Measurements from ENCODE around the gene EFEMP1. TPM values are rescaled to one million over a fixed set of nuclear protein-coding genes. Genes with fewer than 3 reads are reported as not detected.

The EFEMP1 gene
- total and polyA plus RNA-seq, 10 of the 15 experiments (the other 5 are each of a cell fraction or from before 2014, with no cell fraction given): 0.27 to 1.2 (median 0.35) TPM; not detected in 6

- intact Hi-C loops (cut with micrococcal nuclease; ENCODE audit: unreplicated experiment) (no loop called here), in situ Hi-C loops (cut with MboI) (no loop called here)
- POLR2A ChIA-PET: interaction anchor here (0.6 kb wide), 1 partner anchor 126 kb away, joined by 3 read pairs; no protein-coding TSS in a partner anchor
Measured at GRCh38 chr2:55842046-55842445, 81.5 kb downstream of the EFEMP1 start.

GRCh38 chr2:55840460-55840859 is 83.1 kb downstream of the EFEMP1 start:
- no peak for DNase-seq (ENCODE audit: low read depth, low spot score)
- no peak overlapping the region for H3K27ac ChIP-seq (ENCODE audit: control insufficient read depth, insufficient read depth)
- no peaks in the 10 kb centered on the region for H3K9me3 ChIP-seq (replicated peaks; ENCODE audit: control insufficient read depth, insufficient read depth, low read length)
- TF ChIP-seq MXI1 (IDR thresholded peaks at IDR 0.05; ENCODE audit: low read depth, low read length) (no peak), IRF4 (IDR thresholded peaks at IDR 0.05; ENCODE audit: low read depth, low read length) (no peak), IKZF1 (conservative IDR thresholded peaks at IDR 0.05) (no peak), ESRRA (IDR thresholded peaks at IDR 0.05; ENCODE audit: low read length) (no peak), PML (IDR thresholded peaks at IDR 0.05; ENCODE audit: low read length) (no peak), GATAD2B (conservative IDR thresholded peaks at IDR 0.05; ENCODE audit: low read depth) (no peak), BCLAF1 (IDR thresholded peaks at IDR 0.05) (no peak), KDM1A (IDR thresholded peaks at IDR 0.05; ENCODE audit: borderline replicate concordance) (no peak)
- TF ChIP-seq, protein P1, sequence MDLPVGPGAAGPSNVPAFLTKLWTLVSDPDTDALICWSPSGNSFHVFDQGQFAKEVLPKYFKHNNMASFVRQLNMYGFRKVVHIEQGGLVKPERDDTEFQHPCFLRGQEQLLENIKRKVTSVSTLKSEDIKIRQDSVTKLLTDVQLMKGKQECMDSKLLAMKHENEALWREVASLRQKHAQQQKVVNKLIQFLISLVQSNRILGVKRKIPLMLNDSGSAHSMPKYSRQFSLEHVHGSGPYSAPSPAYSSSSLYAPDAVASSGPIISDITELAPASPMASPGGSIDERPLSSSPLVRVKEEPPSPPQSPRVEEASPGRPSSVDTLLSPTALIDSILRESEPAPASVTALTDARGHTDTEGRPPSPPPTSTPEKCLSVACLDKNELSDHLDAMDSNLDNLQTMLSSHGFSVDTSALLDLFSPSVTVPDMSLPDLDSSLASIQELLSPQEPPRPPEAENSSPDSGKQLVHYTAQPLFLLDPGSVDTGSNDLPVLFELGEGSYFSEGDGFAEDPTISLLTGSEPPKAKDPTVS (IDR thresholded peaks at IDR 0.05; ENCODE audit: low read depth, low read length): no peak
- TF ChIP-seq, protein P2, sequence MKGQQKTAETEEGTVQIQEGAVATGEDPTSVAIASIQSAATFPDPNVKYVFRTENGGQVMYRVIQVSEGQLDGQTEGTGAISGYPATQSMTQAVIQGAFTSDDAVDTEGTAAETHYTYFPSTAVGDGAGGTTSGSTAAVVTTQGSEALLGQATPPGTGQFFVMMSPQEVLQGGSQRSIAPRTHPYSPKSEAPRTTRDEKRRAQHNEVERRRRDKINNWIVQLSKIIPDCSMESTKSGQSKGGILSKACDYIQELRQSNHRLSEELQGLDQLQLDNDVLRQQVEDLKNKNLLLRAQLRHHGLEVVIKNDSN (IDR thresholded peaks at IDR 0.05; ENCODE audit: borderline replicate concordance, extremely low read length, insufficient read depth, low read depth, low read length): no peak
- POLR2A ChIA-PET: no interaction called here
- H3K36me3 ChIP-seq (ENCODE audit: control insufficient read depth in 2 of 2, insufficient read depth in 2 of 2, low read length in 1 of 2): no peaks in the 10 kb centered on the region
- FAIRE-seq: no peak
- no peaks in the 10 kb centered on the region for H3K79me2 ChIP-seq (ENCODE audit: control insufficient read depth, insufficient read depth, low read length)
- H3K4me1 ChIP-seq (ENCODE audit: control insufficient read depth, insufficient read depth, low read length): no peaks in the 10 kb centered on the region
- intact Hi-C loops (cut with micrococcal nuclease; ENCODE audit: unreplicated experiment): no loop called here
- RAD21 ChIA-PET (ENCODE audit: unreplicated experiment): no interaction called here
- no peaks in the 10 kb centered on the region for H4K20me1 ChIP-seq (ENCODE audit: control insufficient read depth, insufficient read depth)
- in situ Hi-C loops (cut with MboI): no loop called here
- BruUV-seq (replicated peaks): no TSS peak
- WGBS (ENCODE audit: insufficient coverage, insufficient replicate concordance, low lambda C conversion rate, missing lambda C conversion rate): 33% methylated on average over 1 of the region's 1 CpG
- ATAC-seq: peak; percentile 36; the same call in 2 of the 3 replicates
- CTCF ChIA-PET: no interaction called here
- no peaks in the 10 kb centered on the region for H3K27me3 ChIP-seq (replicated peaks in 1 of 2; ENCODE audit: control insufficient read depth in 2 of 2, insufficient read depth in 2 of 2, low read length in 1 of 2)
- H3K9ac ChIP-seq (ENCODE audit: control insufficient read depth, insufficient read depth, low read length): no peak overlapping the region
- SMC1A ChIA-PET (ENCODE audit: uncharacterized antibody, unreplicated experiment): no interaction called here
- no peak overlapping the region for H3K4me2 ChIP-seq (ENCODE audit: control insufficient read depth, insufficient read depth)
- no peak overlapping the region for H2AFZ ChIP-seq (ENCODE audit: control insufficient read depth, low read depth, low read length)
- no peak overlapping the region for H3K4me3 ChIP-seq

More at GRCh38 chr2:55842046-55842445, 81.5 kb downstream of the EFEMP1 start:
- H3K27ac ChIP-seq (ENCODE audit: control insufficient read depth, insufficient read depth): no peak overlapping the region
- ATAC-seq (no peak), FAIRE-seq (no peak), DNase-seq (ENCODE audit: low read depth, low spot score) (no peak)
- H3K79me2 ChIP-seq (ENCODE audit: control insufficient read depth, insufficient read depth, low read length): no peaks in the 10 kb centered on the region
- H3K4me1 ChIP-seq (ENCODE audit: control insufficient read depth, insufficient read depth, low read length): no peaks in the 10 kb centered on the region
- no peak for TF ChIP-seq TCF7 (IDR thresholded peaks at IDR 0.05; ENCODE audit: borderline replicate concordance)
- no peaks in the 10 kb centered on the region for H3K27me3 ChIP-seq (replicated peaks in 1 of 2; ENCODE audit: control insufficient read depth in 2 of 2, insufficient read depth in 2 of 2, low read length in 1 of 2)
- no peak overlapping the region for H2AFZ ChIP-seq (ENCODE audit: control insufficient read depth, low read depth, low read length)
- H3K9me3 ChIP-seq (replicated peaks; ENCODE audit: control insufficient read depth, insufficient read depth, low read length): no peaks in the 10 kb centered on the region
- no peak overlapping the region for H3K4me2 ChIP-seq (ENCODE audit: control insufficient read depth, insufficient read depth)
- no peak overlapping the region for H3K4me3 ChIP-seq
- BruUV-seq (replicated peaks): no TSS peak
- no peaks in the 10 kb centered on the region for H4K20me1 ChIP-seq (ENCODE audit: control insufficient read depth, insufficient read depth)
- WGBS (ENCODE audit: insufficient coverage, insufficient replicate concordance, low lambda C conversion rate, missing lambda C conversion rate): 65% methylated on average over 1 of the region's 1 CpG
- RAD21 ChIA-PET (ENCODE audit: unreplicated experiment): no interaction called here
- H3K9ac ChIP-seq (ENCODE audit: control insufficient read depth, insufficient read depth, low read length): no peak overlapping the region
- no peaks in the 10 kb centered on the region for H3K36me3 ChIP-seq (ENCODE audit: control insufficient read depth in 2 of 2, insufficient read depth in 2 of 2, low read length in 1 of 2)
- SMC1A ChIA-PET (ENCODE audit: uncharacterized antibody, unreplicated experiment): no interaction called here
- CTCF ChIA-PET: no interaction called here
